Breast epithelium (tissue), 4 donors: ENCODE measurements around the gene ARID1A. TPM values are rescaled to one million over a fixed set of nuclear protein-coding genes. Genes with fewer than 3 reads are reported as not detected.

Experiments used
- DNase-seq, 2 donors: peaks; one replicate each; pipeline ENCODE4 v3.0.0-alpha.2; 2019; ENCODE audit warnings: low spot score in 2 of 2
- H3K27ac ChIP-seq, 2 donors: fragments of 200-600 bp; sonication (generic) in 1 of 2; one replicate each; pipeline ENCODE4 v1.5.1; 2016 to 2019; ENCODE audit warnings: mild to moderate bottlenecking in 1 of 2
- H3K27me3 ChIP-seq, 2 donors: fragments of 200-600 bp; sonication (generic) in 1 of 2; one replicate each; pipeline versions ENCODE4 v1.5.1 to v1.6.0; 2017 to 2019; ENCODE audit warnings: control low read depth in 1 of 2, mild to moderate bottlenecking in 1 of 2
- H3K36me3 ChIP-seq: fragments of 200-600 bp; one replicate; pipeline ENCODE4 v1.5.1; 2019
- H3K4me1 ChIP-seq, 2 donors: fragments of 200-600 bp; sonication (generic); one replicate each; pipeline ENCODE4 v1.5.1; 2016 to 2019; ENCODE audit warnings: control low read depth in 1 of 2
- H3K4me3 ChIP-seq, 3 donors: fragments of 200-600 bp; sonication (generic); 1 replicate in 2 of 3; 2 replicates in 1 of 3; pipeline ENCODE4 v1.5.1; 2016 to 2019; ENCODE audit warnings: mild to moderate bottlenecking in 3 of 3, moderate library complexity in 2 of 3
- H3K9me3 ChIP-seq, 2 donors: fragments of 200-600 bp; sonication (generic) in 1 of 2; one replicate each; pipeline ENCODE4 v1.5.1; 2016 to 2019; ENCODE audit warnings: control low read depth in 1 of 2
- POLR2A ChIP-seq: fragments of 450-650 bp; IDR thresholded peaks from one replicate; pipeline ENCODE4 v1.6.1; 2016; ENCODE audit warnings: antibody characterized with exemption, mild to moderate bottlenecking, moderate library complexity
- POLR2AphosphoS5 ChIP-seq, 3 donors: sonication (generic); formaldehyde crosslinking; IDR thresholded peaks; one replicate each; pipeline ENCODE4 v1.6.1; 2017; ENCODE audit warnings: antibody characterized with exemption in 3 of 3
- intact Hi-C: fragments of 100-400 bp; cut with DNase I; formaldehyde crosslinking; loops from one replicate; pipeline ENCODE4 v1.15.1; 2023; ENCODE audit warnings: low total_unique reads
- total RNA-seq, 3 donors: library from RNA; depleted of rRNA; stranded (reverse); fragments of >200 nt; gene quantifications; one replicate each; pipeline ENCODE4 v1.1.0, GENCODE V29; 2016
- TF ChIP-seq, protein P1 (sequence below), 3 donors: fragments of 450-650 bp; IDR thresholded peaks; one replicate each; pipeline ENCODE4 v1.5.1; 2016 to 2017; ENCODE audit warnings: antibody characterized with exemption in 3 of 3, mild to moderate bottlenecking in 3 of 3, moderate library complexity in 3 of 3

ARID1A gene
- total RNA-seq, 3 donors from 2014 or later: 32.8 to 41.9 (median 35.4) TPM

GRCh38 chr1:26768755-26769154 lies 72.9 kb downstream of the ARID1A start:
- Histone ChIP-seq H3K4me1 (peaks cover 7 to 11% of the 10 kb centered on the region in 2 donors), H3K27me3 (no peaks in the 10 kb centered on the region), H3K9me3 (no peaks in the 10 kb centered on the region), H3K27ac (peak overlapping the region; percentile 43 to 60), H3K36me3 (peaks cover 7% of the 10 kb centered on the region), H3K4me3 (no peak overlapping the region)
- DNase-seq: no peak
- intact Hi-C loops: no loop called here
- TF ChIP-seq, protein P1, sequence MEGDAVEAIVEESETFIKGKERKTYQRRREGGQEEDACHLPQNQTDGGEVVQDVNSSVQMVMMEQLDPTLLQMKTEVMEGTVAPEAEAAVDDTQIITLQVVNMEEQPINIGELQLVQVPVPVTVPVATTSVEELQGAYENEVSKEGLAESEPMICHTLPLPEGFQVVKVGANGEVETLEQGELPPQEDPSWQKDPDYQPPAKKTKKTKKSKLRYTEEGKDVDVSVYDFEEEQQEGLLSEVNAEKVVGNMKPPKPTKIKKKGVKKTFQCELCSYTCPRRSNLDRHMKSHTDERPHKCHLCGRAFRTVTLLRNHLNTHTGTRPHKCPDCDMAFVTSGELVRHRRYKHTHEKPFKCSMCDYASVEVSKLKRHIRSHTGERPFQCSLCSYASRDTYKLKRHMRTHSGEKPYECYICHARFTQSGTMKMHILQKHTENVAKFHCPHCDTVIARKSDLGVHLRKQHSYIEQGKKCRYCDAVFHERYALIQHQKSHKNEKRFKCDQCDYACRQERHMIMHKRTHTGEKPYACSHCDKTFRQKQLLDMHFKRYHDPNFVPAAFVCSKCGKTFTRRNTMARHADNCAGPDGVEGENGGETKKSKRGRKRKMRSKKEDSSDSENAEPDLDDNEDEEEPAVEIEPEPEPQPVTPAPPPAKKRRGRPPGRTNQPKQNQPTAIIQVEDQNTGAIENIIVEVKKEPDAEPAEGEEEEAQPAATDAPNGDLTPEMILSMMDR (IDR thresholded peaks at IDR 0.05): no peak
- TF ChIP-seq POLR2A (no peak), POLR2AphosphoS5 (IDR thresholded peaks at IDR 0.05) (peak in 2 of 3 donors; percentile 15 to 62)

DNA sequence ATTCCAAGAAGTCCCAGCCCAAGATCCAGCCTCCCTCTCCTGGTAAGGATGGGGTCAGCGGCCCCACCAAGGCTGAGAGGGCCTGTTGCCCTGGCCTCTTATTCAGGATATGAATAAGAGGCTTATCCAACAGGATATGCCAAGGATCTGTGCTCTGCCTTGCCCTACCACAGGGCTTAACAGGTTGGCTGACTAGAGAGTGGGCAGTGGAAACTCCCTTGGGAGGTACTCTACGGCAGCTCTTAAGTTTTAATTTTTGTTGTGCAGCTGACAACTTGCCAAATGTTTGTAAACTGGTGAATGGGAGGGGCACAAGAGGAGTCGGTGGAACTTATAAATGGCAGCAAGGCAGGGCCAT lies 75.4 kb downstream of the ARID1A start:
- H3K27me3 ChIP-seq: no peaks in the 10 kb centered on the region
- no peaks in the 10 kb centered on the region for H3K9me3 ChIP-seq
- H3K4me1 ChIP-seq: peaks cover 7 to 11% of the 10 kb centered on the region in 2 donors
- no peak for DNase-seq
- H3K27ac ChIP-seq: peak overlapping the region; percentile 69 to 82
- peaks cover 19% of the 10 kb centered on the region for H3K36me3 ChIP-seq
- H3K4me3 ChIP-seq: no peak overlapping the region
- TF ChIP-seq POLR2A (no peak), POLR2AphosphoS5 (IDR thresholded peaks at IDR 0.05) (no peak)
- TF ChIP-seq, protein P1 (IDR thresholded peaks at IDR 0.05): no peak
- intact Hi-C loops: no loop called here

DNA sequence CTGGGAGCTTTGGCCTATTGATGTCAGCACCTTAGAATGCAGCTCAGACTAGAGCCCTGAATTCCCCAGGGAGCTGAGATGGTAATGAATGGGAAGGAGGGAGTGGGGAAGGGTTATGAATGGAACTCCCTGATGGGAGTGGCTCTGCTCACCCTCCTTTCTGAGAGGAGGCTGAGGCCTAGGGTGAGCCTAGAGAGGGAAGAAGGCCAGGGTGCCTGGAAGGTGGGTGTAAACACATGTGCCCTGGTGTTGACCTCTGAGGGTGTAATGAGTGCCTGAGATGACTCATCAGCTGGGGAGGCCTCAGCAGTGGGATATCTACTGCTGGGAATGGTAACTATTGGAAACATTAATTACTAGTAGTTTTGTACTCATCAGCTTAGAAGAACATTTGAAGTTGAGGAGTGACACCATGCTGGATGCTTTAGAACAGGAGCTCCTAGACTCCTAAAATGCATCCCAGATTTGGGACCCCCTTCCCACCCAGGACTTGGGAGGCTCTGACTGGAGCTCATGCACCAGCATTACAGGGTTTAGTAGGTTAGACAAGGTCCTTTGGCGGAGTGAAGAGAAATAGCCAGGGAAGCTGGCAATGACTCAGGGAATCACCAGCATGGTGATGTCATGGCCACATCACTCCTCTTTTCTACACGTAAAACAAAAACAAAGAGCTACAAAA lies 76.0 kb downstream of the ARID1A start:
- Histone ChIP-seq H3K9me3 (no peaks in the 10 kb centered on the region), H3K4me3 (no peak overlapping the region), H3K4me1 (peaks cover 7 to 11% of the 10 kb centered on the region in 2 donors), H3K27ac (peak overlapping the region; percentile 69 to 82), H3K36me3 (peaks cover 19% of the 10 kb centered on the region), H3K27me3 (no peaks in the 10 kb centered on the region)
- intact Hi-C loops: no loop called here
- TF ChIP-seq POLR2A (no peak), POLR2AphosphoS5 (IDR thresholded peaks at IDR 0.05) (peak in 1 of 3 donors; percentile 41)
- no peak for DNase-seq

DNA sequence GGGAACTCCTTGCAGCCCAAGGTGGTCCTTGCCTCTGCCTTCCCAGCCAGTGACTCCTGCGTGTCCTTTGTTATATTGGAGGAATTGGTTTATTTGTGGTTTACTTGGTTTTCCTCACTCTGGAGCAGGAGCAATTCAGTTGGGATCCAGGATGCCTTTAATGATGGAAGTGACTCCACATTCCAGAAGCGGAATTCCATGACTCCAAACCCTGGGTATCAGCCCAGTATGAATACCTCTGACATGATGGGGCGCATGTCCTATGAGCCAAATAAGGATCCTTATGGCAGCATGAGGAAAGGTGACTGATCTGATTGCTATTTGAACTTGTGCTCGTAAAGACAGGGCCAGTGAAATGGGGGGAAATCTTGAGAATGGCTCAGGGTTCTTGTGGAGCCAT lies 76.9 kb downstream of the ARID1A start:
- Histone ChIP-seq H3K9me3 (no peaks in the 10 kb centered on the region), H3K4me1 (peaks cover 7 to 11% of the 10 kb centered on the region in 2 donors), H3K27ac (peak overlapping the region; percentile 69 to 82), H3K4me3 (no peak overlapping the region), H3K36me3 (peaks cover 19% of the 10 kb centered on the region), H3K27me3 (no peaks in the 10 kb centered on the region)
- DNase-seq: peak in 1 of 2 donors; percentile 35
- intact Hi-C loops: no loop called here
- no peak for TF ChIP-seq POLR2A
- no peak for TF ChIP-seq POLR2AphosphoS5 (IDR thresholded peaks at IDR 0.05)
- TF ChIP-seq, protein P1 (IDR thresholded peaks at IDR 0.05): no peak

GRCh38 chr1:26774462-26774861 lies 78.6 kb downstream of the ARID1A start:
- Histone ChIP-seq H3K27ac (no peak overlapping the region), H3K4me3 (no peak overlapping the region), H3K9me3 (no peaks in the 10 kb centered on the region), H3K4me1 (peaks cover 7 to 8% of the 10 kb centered on the region in 2 donors), H3K27me3 (no peaks in the 10 kb centered on the region), H3K36me3 (peaks cover 27% of the 10 kb centered on the region)
- intact Hi-C loops: no loop called here
- TF ChIP-seq, protein P1 (IDR thresholded peaks at IDR 0.05): no peak
- TF ChIP-seq POLR2A (no peak), POLR2AphosphoS5 (IDR thresholded peaks at IDR 0.05) (no peak)
- DNase-seq: no peak
